Stimulated activated CD4-positive, alpha-beta T cell treated with anti-CD3 and anti-CD28 coated beads, Interleukin-15, amount 100 ng/mL, for 1 hour (primary cell): ENCODE results near the gene SCN4A.
"Not testable (repeated sequence)": the region's sequence is repeated elsewhere in the genome, so short reads cannot be mapped to it uniquely, and the experiment has no call there.

Experiments used
- DNase-seq, 2 donors: peaks; one replicate each; pipeline ENCODE4 v3.0.0-alpha.2; 2020; ENCODE audit warnings: low read depth in 1 of 2, low spot score in 1 of 2

SCN4A gene

DNA sequence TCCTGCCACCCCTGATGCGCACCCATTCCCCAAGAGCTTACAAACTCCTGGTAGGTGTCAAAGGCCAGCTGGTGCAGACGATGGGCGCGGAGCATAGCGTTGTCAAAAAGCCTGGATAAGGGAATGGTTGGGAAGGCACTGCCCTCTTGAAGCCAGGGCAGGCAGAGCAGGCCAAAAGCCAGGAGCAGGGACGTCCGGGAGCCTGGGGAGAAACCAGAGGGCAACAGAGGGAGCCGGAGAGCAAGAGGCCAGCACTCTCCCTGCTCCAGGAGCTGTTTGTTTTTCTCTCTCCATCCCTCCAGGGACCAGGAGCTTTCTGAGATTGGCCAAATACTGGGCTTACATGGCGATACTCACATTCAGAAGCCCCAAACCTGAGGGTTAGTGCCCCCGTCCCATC lies 54.4 kb downstream of the SCN4A start:
- DNase-seq = no peak

DNA sequence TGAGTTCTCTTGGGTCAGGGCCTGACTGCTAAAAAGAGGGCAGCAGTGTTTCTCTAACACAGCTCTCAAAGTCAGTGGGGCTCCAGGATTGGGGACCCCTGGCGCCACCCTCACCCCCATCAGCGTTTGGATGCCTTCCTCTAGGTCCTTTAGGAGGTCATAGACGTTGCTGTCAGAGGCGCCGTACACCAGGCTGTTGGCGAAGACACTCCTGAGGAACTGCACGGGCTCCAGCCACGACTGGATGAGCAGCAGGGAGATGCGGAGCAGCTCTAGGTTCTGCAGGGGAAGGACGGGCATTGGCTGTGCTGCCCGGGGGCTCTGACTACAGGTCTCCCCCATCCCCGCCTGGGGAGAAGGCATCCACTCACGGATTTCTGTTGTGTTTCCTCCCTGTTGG lies 55.1 kb downstream of the SCN4A start:
- no peak for DNase-seq

DNA sequence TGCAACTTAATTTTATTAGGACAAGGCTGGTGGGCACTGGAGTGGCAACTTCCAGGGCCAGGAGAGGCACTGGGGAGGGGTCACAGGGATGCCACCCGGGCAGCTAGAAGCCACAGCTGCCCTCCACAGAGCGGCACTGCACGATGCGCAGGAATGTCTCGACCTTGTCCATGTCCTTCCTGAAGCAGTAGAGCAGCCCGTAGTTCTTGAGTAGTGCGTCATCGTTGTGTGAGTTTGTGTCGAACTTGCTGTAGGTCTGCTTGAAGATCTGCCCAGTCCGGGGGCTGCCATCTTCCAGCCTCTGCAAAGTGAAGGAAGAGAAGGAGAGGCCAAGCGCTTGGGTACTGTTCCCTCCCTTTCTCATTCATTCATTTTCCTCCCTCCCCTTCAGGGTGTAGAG lies 55.5 kb downstream of the SCN4A start:
- not testable (repeated sequence) for DNase-seq

DNA sequence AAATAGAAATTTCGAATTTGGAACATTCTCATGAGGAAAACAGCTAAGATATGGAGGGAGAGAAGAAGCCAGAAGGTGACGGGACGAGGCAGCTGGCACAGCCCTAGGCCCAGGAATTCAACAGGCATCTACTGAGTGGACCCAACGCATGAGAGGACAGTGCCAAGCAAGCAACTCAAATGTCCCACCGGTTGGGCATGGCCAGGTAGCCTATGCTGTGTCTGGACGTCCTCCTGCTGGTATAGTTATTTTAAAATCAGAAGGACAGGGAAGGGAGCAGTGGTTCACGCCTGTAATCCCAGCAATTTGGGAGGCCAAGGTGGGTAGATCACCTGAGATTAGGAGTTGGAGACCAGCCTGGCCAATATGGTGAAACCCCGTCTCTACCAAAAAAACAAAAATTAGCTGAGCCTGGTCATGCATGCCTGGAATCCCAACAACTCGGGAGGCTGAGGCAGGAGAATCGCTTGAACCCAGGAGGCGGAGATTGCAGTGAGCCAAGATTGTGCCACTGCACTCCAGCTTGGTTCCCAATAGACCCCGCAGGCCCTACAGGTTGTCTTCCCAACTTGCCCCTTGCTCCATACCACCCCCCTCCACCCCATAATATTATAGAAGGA lies 56.0 kb downstream of the SCN4A start:
- no peak for DNase-seq

DNA sequence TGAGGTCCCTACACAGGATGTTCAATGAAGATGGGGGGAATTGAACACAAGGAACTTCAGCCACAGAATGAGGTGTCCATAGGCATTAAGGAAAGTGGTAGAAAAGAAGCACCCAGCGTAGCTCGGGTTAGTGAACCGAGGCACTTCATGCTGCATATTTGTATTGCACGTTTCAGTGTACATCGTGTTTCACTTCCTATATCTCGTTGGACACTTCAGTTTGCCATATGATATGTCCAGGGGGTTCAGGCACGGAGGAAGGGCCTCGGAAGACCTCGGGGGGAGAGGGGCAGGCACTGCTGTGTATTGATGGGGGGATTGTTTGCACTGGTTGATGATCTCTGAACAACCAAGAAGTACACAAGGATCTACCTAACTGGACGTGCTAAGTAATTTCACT lies 57.0 kb downstream of the SCN4A start:
- not testable (repeated sequence) for DNase-seq

DNA sequence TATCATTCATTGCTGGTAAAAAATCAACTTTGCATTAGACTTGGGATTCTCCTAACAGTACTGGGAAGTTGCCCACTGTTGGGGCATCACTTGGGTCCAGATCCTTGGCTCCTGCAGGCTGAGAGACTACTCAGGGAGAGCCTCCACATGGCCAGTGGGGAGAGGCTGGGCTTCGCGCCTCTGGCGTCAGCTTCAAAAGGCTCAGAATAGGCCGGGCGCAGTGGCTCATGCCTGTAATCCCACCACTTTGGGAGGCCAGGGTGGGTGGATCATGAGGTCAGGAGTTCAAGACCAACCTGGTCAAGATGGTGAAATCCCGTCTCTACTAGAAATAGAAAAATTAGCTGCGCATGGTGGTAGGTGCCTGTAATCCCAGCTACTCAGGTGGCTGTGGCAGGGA lies 58.2 kb downstream of the SCN4A start:
- no peak for DNase-seq

DNA sequence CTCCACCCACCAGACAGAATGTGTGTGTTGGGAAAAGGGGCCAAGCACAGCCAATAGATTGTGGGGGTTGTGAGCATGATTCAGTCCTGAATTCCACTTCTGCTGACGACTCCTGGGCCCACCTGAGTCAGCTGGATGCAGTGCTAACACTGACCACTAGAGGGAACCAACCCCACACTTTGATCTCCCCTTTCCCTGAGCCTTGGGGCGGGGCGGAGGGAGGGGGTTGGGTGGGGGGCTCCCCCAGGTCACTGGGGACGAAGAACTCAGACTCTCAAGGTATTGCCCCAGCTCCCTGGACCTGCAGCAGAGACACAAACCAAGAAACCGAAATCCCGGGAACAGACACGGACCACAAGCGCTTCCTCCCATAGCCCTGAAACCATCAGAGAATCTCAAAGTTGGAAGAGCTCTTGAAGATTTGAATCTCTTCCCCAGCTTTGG lies 61.0 kb downstream of the SCN4A start:
- peak; percentile 36 to 40 for DNase-seq

DNA sequence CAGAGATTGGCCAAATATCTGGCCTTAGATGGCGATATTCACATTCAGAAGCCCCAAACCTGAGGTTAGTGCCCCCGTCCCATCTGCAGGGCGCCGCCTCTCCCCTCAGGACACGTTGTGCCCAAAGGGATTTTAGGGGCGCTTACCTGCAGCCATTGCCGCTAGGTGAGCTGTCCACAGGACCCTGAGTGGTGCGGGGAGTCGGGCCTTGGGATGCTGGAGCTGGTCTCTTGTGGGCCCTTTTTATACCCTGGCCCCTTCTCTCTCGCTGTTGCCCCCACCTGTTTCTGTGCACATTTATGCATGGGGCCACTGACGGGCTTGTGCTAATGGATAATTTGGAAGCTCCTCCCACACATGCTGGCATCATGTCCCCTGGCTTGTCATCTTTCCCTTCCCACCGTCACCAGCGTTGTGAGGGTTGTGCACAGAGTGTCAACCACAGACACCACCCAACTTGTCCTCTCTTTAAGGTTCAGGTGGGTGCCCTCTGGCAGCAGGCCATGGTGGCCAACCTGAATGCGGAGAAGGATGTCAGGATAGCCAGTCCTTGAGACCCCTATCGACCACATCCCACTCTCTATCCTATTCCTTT lies 61.6 kb downstream of the SCN4A start, which contains the start of gene CSHL1:
Gene CSHL1 (minus strand): TSS at position 218 of the 595 bp plus-strand sequence. CDS start 62 bp downstream, at position 156.
- no peak for DNase-seq

DNA sequence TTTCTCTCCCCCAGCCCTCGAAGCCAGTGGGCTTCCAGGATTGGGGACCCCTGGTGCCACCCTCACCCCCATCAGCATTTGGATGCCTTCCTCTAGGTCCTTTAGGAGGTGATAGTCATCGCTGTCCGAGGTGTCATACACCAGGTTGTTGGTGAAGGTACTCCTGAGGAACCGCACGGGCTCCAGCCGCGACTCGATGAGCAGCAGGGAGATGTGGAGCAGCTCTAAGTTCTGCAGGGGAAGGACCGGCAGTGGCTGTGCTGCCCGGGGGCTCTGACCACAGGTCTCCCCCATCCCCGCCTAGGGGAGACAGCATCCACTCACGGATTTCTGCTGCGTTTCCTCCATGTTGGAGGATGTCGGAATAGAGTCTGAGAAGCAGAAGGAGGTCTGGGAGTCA lies 62.6 kb downstream of the SCN4A start:
- no peak for DNase-seq

DNA sequence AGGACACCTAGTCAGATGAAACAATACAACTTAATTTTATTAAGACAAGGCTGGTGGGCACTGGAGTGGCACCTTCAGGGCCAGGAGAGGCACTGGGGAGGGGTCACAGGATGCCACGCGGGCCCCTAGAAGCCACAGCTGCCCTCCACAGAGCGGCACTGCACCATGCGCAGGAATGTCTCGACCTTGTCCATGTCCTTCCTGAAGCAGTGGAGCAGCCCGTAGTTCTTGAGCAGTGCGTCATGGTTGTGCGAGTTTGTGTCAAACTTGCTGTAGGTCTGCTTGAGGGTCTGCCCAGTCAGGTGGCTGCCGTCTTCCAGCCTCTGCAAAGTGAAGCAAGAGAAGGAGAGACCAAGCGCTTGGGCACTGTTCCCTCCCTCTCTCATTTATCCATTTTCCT lies 63.1 kb downstream of the SCN4A start:
- DNase-seq = not testable (repeated sequence)

DNA sequence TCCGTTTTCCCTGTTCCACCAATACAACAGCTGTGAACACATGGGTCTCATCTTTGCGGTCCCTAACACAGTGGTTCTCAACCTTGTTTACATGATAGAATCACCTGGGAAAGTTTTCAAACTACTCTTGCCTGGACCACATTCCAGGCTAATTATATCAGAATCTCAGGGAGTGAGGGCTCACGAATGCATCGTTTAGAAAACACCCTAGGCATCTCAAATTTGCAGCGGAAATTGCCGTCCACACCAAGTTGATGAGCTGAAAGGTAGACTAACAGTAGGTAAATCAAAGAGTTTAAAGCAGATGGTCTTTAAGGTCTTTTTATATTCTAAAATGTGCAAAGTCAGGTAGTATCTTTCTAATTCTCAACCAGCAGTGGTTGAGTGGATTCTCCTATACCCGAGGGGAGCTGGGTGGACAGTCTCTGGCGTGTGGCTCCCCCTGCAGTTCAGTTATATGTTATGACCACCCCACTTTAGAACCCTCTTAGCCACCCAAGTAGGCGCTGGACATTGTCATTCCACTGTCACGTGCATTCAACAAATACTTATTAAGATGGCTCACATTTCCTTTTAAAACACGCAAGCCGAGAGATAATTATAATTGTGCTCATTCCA lies 65.4 kb downstream of the SCN4A start:
- DNase-seq = not testable (repeated sequence)

DNA sequence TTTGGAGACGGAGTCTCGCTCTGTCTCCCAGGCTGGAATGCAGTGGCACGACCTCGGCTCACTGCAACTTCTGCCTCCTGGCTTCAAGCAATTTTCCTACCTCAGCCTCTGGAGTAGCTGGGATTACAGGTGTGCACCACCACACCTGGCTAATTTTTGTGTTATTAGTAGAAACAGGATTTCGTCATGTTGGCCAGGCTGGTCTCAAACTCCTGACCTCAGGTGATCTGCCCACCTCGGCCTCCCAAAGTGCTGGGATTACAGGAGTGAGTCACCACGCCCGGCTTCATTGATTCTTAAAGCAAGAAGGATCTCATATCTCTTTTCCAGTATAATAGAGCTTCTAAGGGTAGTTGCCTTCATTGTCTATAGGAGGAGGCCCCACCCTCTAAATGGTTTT lies 67.9 kb downstream of the SCN4A start:
- not testable (repeated sequence) for DNase-seq

DNA sequence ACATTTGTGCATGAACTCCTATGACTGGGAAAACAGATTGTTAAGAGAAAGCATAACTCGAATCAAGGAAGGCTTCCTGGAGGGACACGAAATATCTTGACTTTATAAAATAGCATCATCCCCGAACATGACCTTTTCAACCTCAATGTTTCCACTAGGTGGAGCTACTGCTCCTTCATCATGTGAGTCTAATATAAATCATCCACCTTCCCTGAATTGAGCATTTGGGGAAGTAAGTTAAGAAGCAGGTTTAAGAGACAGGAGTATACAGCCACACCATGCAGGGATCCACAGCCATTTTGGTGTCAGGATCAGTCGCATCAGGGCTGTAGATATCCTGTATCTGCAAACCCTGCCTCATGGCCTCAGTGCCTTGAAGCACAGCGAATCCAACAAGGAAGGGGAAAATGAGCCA lies 68.9 kb downstream of the SCN4A start:
- not testable (repeated sequence) for DNase-seq

DNA sequence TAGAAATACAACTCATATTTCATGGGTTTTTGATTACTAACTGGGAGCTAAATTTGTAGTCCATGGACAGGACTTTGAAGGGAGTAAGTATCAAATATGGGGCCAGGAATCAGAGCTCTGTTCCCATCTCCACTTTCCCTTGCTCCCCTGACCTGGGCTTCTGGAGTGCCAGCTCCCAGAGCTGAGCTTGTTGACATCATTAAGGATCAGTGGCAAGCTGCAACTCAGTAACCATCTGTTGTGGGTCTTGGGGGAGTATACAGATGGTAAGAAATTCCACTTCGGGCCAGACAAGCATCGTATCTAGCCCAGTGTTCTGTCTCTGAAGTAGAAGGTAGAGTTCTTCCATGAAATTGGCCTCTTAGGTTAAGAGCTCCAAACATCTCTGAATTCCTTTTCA lies 70.7 kb downstream of the SCN4A start:
- not testable (repeated sequence) for DNase-seq

DNA sequence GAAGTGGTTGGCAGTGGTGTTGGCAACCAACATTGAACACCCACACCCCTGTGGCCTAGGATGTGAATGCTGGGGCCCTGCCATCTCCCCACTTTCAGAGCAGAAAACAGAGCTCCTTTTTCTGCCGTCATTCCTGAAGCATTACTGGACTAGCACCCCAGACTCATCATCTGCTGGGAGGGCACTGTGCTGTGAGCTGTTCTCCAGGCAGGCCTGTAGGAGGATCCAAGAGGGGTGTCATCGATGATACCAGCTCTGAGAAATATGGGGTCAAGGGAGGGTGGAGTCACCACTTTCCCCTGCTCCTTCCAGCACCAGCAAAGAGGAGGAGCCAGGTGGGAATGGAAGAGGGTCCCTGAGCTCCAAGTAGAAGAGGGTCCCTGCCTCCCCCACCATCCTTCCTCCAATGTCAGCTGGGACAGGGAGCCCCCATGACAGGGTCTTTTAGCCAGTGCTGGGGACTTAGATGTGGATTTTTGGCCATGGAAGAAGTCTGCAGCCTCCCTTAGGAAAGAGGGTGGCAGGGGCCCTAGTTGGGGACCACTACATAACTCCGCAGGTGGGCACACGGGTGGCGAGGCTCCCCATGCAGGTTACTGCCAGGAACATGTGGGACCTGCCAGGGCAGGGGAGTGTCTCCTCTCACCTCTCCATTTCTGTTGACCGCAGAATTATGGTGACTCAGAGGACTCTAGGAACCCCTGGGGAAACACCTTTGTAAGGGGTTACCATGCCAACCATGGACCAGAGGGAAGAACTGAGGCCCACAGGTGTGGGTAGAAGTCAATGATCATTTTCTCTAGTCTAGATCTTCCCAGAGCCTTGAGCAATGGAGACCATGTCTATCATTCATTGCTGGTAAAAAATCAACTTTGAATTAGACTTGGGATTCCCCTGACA lies 73.6 kb downstream of the SCN4A start:
- DNase-seq = not testable (repeated sequence)

DNA sequence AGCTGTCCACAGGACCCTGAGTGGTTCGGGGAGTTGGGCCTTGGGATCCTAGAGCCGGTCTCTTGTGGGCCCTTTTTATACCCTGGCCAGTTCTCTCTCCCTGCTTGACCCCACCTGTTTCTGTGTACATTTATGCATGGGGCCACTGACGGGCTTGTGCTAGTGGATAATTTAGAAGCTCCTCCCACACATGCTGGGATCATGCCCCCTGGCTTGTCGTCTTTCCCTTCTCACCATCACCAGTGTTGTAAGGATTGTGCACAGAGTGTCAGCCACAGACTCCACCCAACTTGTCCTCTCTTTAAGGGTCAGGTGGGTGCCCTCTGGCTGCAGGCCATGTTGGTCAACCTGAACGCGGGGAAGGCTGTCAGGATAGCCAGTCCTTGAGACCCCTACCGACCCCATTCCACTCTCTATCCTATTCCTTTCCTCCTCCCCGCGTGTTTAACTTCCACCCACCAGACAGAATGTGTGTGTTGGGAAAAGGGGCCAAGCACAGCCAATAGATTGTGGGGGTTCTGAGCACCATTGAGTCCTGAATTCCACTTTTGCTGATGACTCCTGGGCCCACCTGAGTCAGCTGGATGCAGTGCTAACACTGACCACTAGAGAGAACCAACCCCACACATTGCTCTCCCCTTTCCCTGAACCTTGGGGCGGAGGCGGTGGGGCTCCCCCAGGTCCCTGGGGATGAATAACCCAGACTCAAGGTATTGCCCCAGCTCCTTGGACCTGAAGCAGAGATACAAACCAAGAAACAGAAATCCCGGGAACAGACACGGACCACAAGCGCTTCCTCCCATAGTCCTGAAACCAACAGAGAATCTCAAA lies 76.0 kb downstream of the SCN4A start, which contains the start of gene CSH1:
Gene CSH1 (minus strand): TSS at position 51 of the 831 bp plus-strand sequence. CDS start 63 bp downstream, outside the sequence.
- DNase-seq = not testable (repeated sequence)

DNA sequence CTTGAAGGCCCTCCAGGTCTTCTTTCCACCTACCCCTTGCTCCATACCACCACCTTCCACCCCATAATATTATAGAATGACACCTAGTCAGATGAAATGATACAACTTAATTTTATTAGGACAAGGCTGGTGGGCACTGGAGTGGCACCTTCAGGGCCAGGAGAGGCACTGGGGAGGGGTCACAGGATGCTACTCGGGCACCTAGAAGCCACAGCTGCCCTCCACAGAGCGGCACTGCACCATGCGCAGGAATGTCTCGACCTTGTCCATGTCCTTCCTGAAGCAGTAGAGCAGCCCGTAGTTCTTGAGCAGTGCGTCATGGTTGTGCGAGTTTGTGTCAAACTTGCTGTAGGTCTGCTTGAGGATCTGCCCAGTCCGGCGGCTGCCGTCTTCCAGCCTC lies 77.9 kb downstream of the SCN4A start:
- DNase-seq = not testable (repeated sequence)

DNA sequence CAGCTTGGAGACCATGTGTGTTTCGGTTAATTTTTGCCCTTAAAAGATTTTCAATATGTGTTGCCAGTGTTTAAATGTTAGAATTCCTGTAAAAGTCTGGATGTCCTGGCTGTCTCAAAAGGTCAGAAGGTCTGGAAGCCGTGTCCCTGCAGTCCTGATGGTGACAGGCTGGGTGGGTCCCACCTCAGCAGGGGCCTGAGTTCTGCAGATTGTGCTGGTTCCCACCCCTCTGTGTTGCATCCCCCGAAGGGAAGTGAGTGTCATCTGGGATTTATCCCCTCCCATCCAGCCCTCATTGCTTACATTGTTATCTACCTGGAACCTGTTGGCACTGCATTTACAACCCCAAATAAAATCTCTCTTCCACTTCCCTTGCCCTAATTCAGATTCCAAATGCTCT lies 78.7 kb downstream of the SCN4A start:
- not testable (repeated sequence) for DNase-seq

DNA sequence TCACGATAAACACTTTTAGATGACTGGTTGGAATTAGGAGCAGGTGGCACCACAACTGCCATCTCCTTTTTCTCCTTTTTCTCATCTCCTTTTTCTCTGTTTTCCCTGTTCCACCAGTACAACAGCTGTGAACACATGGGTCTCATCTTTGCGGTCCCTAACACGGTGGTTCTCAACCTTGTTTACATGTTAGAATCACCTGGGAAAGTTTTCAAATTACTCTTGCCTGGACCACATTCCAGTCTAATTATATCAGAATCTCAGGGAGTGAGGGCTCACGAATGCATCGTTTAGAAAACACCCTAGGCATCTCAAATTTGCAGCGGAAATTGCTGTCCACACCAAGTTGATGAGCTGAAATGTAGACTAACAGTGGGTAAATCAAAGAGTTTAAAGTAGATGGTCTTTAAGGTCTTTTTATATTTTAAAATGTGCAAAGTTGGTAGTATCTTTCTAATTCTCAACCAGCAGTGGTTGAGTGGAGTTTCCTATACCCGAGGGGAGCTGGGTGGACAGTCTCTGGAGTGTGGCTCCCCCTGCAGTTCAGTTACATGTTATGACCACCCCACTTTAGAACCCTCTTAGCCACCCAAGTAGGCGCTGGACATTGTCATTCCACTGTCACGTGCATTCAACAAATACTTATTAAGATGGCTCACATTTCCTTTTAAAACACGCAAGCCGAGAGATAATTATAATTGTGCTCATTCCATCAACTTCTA lies 80.2 kb downstream of the SCN4A start:
- DNase-seq = not testable (repeated sequence)
